ENCODE results near the gene ASCL2.

- TF ChIP-seq, protein P1, sequence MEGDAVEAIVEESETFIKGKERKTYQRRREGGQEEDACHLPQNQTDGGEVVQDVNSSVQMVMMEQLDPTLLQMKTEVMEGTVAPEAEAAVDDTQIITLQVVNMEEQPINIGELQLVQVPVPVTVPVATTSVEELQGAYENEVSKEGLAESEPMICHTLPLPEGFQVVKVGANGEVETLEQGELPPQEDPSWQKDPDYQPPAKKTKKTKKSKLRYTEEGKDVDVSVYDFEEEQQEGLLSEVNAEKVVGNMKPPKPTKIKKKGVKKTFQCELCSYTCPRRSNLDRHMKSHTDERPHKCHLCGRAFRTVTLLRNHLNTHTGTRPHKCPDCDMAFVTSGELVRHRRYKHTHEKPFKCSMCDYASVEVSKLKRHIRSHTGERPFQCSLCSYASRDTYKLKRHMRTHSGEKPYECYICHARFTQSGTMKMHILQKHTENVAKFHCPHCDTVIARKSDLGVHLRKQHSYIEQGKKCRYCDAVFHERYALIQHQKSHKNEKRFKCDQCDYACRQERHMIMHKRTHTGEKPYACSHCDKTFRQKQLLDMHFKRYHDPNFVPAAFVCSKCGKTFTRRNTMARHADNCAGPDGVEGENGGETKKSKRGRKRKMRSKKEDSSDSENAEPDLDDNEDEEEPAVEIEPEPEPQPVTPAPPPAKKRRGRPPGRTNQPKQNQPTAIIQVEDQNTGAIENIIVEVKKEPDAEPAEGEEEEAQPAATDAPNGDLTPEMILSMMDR (IDR thresholded peaks at IDR 0.05), result no peak
- TF ChIP-seq POLR2AphosphoS5 (IDR thresholded peaks at IDR 0.05) (no peak), POLR2A (IDR thresholded peaks at IDR 0.05) (no peak)
These were observed 19.5 kb upstream of the ASCL2 start for GRCh38 chr11:2289859-2290258.
